Cardiac fibroblast (primary cell): ENCODE data around the gene PLRG1.
A peak's percentile ranks its signal among the peaks of the same experiment; 100 is the strongest.

Source experiments
- DNase-seq, 2 donors: peaks; one replicate each; pipeline versions ENCODE4 v3.0.0 to v3.0.0-alpha.2; 2010; ENCODE audit warnings: low read depth in 2 of 2
- H3K4me3 ChIP-seq, 2 donors: replicated peaks in 1 of 2; 1 replicate in 1 of 2; 2 replicates in 1 of 2; pipeline ENCODE4 v1.5.1; 2011; ENCODE audit warnings: low read depth in 2 of 2, low read length in 2 of 2, mild to moderate bottlenecking in 2 of 2, moderate library complexity in 1 of 2
- TF ChIP-seq, protein P1 (sequence below): IDR thresholded peaks from one replicate; pipeline ENCODE4 v1.5.1; 2011; ENCODE audit warnings: low read depth, mild to moderate bottlenecking, low read length, inconsistent platforms

Gene PLRG1

DNA sequence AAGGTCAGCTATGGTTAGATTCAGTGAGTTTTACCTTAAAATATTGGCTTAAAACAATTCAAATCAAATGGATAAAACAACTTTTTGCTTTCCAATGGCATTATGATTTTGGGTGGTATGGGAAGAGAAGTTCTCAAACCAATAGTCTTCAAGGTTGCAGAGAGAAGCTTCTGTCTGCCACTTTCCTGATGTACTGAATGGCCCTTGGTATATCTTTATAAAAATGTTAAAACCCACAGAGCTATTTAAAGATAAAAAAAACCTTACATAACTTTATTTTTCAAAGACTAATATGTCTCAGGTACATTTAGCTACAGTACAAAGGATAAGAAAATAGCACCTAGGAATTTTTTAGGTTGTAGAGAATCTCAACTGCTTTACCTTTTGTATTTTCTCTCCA, 33.5 kb upstream of the PLRG1 start:
- H3K4me3 ChIP-seq: no peak overlapping the region
- TF ChIP-seq, protein P1, sequence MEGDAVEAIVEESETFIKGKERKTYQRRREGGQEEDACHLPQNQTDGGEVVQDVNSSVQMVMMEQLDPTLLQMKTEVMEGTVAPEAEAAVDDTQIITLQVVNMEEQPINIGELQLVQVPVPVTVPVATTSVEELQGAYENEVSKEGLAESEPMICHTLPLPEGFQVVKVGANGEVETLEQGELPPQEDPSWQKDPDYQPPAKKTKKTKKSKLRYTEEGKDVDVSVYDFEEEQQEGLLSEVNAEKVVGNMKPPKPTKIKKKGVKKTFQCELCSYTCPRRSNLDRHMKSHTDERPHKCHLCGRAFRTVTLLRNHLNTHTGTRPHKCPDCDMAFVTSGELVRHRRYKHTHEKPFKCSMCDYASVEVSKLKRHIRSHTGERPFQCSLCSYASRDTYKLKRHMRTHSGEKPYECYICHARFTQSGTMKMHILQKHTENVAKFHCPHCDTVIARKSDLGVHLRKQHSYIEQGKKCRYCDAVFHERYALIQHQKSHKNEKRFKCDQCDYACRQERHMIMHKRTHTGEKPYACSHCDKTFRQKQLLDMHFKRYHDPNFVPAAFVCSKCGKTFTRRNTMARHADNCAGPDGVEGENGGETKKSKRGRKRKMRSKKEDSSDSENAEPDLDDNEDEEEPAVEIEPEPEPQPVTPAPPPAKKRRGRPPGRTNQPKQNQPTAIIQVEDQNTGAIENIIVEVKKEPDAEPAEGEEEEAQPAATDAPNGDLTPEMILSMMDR: no peak
- no peak for DNase-seq

DNA sequence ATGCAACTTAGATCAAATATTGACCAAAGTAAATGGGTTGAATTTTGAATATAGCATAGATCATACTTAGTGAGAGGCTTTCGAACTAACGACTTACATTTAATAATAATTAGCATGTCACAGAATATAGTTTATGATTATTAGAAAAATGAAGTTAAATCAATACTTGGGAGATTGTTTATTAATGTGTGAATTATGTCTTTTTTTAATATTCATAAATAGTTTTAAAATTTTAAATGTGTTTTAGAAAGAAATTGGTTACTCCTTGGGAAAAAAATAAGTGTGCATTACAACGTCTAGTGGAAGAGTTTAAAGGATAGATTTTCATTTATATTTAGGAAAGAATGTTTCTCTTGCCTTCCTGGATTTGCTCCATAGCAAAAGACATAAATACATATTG, 33.0 kb upstream of the PLRG1 start:
- no peak overlapping the region for H3K4me3 ChIP-seq
- TF ChIP-seq, protein P1: no peak
- DNase-seq: no peak

DNA sequence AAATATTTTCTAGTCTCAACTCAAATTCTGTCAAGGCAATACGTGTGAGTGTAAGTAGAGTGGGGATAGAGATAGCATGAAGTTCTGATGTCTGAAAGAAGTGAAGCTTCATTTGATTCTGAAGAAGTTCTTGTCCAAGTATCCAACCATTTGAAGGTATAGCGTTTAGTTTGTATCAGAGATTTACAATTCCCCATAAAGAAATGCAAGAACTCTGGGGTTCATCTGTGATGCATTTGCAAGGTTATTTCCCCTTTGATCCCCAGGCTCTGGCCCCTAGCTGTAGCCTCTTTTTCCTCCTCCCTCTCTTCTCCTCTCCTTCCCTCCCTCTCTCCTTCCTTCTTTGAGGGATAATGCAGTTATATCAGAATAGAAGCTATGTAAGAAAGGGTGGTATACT, 32.5 kb upstream of the PLRG1 start:
- TF ChIP-seq, protein P1: no peak
- DNase-seq: no peak
- no peak overlapping the region for H3K4me3 ChIP-seq

DNA sequence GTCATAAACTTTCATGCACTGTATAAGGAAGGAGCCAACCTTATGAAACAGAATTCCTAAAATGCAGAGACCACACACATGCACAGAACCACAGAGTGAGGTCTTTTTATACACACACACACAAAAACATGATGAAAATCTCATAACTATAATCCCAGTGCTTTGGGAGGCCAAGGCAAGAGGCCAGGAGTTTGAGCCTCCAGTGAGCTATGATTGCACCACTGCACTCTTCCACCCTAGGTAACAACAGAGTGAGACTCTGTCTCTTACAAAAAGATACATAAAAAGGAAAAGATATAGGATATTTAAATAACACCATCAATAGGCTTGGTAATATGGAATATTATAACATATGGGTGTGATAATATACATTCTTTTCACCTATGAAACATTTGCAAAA, 29.7 kb upstream of the PLRG1 start:
- no peak overlapping the region for H3K4me3 ChIP-seq
- TF ChIP-seq, protein P1: no peak
- no peak for DNase-seq

DNA sequence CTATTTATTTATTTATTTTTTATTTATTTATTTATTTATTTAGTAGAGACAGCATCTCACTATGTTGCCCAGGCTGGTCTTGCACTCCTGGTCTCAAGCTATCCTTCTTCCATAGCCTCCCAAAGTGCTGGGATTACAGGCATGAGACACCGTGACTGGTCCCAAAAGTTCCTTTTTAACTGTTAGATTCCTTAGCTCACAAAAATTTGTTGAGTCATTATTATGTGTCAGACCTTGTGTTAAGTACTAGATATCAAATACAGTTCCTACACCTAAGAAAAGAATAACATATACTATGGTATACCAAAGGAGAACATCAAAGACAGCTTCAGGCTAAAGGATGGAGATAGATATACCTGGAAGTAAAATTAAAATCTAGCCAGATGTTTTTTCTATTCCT, 28.7 kb upstream of the PLRG1 start:
- peak in 1 of 2 donors; percentile 23 for DNase-seq
- no peak overlapping the region for H3K4me3 ChIP-seq
- TF ChIP-seq, protein P1: no peak

DNA sequence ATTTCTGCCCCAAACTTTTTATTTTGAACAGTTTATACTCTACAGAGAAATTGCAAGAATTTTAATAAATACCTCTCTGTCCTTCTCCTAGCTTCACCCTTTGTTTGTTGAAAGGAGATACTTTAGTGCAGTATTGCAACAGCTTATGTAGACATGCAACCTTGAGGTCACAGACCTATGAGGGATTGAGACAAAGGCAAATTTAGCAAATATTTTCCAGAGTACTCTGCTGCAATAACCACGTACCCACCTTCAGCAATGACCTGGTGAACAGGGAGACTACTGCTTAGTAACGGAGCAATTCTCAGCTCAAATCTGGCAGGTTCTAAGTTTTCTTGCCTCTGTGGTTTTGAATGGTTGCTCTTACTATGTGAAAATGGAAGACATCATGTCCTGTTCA, 27.1 kb upstream of the PLRG1 start:
- TF ChIP-seq, protein P1: no peak
- no peak overlapping the region for H3K4me3 ChIP-seq
- no peak for DNase-seq

DNA sequence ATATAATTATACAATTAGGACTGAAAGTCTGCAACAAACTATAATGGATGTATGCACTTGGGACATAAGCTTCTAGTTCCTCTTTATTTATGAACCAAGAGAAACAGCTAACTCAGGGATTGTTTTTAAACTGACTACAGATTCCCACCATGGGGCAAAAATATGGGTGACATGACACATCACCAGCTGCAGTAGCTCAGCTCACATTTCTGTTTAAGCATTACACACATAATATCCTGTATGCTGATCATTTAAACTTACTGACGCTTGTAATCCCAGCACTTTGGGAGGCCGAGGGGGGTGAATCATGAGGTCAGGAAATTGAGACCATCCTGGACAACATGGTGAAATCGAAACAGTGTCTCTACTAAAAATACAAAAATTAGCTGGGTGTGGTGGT, 24.1 kb upstream of the PLRG1 start:
- peak in 1 of 2 donors; percentile 47 for DNase-seq
- TF ChIP-seq, protein P1: no peak

More for the DNA sequence above, 24.1 kb upstream of the PLRG1 start:
- no peak overlapping the region for H3K4me3 ChIP-seq
